A549 (cell line): ENCODE data around the gene CCNE1. TPM values are rescaled to one million over a fixed set of nuclear protein-coding genes. Genes with fewer than 3 reads are reported as not detected.

Experiments used
- ATAC-seq, 2 experiments: fragments of 200-7000 bp in 1 of 2; fragments of >200 bp in 1 of 2; cut with Nextera tagmentation in 1 of 2; cut with Tn5 transposase in 1 of 2; 3 replicates each; pipeline versions ENCODE4 v1.8.0 to v1.9.1; 2018 to 2020; ENCODE audit warnings: mild to moderate bottlenecking in 1 of 2, moderate library complexity in 1 of 2
- CTCF ChIA-PET: fragments of 300-600 bp; sonication (Branson Sonifier 250); formaldehyde crosslinking; extraction: SDS; loops from one replicate; lab custom pipeline; 2021; ENCODE audit warnings: antibody characterized with exemption, inconsistent platforms; lab: Yijun Ruan, JAX
- POLR2A ChIA-PET: fragments of 350-600 bp; formaldehyde crosslinking; extraction: SDS; loops from one replicate; lab custom pipeline; 2021; ENCODE audit warnings: antibody characterized with exemption, inconsistent platforms; lab: Yijun Ruan, JAX
- DNase-seq, 2 experiments: peaks; one replicate each; pipeline versions ENCODE4 v3.0.0 to v3.0.0-alpha.2; 2011 to 2016; ENCODE audit warnings: low read depth in 1 of 2, low spot score in 1 of 2
- FAIRE-seq: peaks from 2 replicates; lab custom pipeline; 2011; peaks lifted over from hg19 to GRCh38; lab: Jason Lieb, UNC
- H3K27ac ChIP-seq, 2 experiments: fragments of >200 bp; sonication (Bioruptor Twin); formaldehyde crosslinking; 3 replicates each; pipeline ENCODE4 v1.5.1; 2016 to 2017
- H3K4me1 ChIP-seq: fragments of >200 bp; sonication (Bioruptor Twin); formaldehyde crosslinking; 3 replicates; pipeline ENCODE4 v1.6.1; 2016
- H3K4me2 ChIP-seq: fragments of >200 bp; sonication (Bioruptor Twin); formaldehyde crosslinking; 3 replicates; pipeline ENCODE4 v1.6.1; 2016
- H3K4me3 ChIP-seq: fragments of >200 bp; sonication (Bioruptor Twin); formaldehyde crosslinking; 3 replicates; pipeline ENCODE4 v1.5.1; 2016
- H3K9me3 ChIP-seq: fragments of >200 bp; sonication (Bioruptor Twin); formaldehyde crosslinking; 3 replicates; pipeline ENCODE4 v1.6.1; 2016
- ATOH8 ChIP-seq: fragments of 250-450 bp; sonication (Bioruptor Pico); IDR thresholded peaks from 2 replicates; pipeline ENCODE4 v1.5.0; 2020; ENCODE audit warnings: low read depth, mild to moderate bottlenecking, moderate library complexity
- CBX8 ChIP-seq: fragments of 200-600 bp; sonication (generic); IDR thresholded peaks from 2 replicates; pipeline ENCODE4 v1.6.1; 2016
- E2F6 ChIP-seq: IDR thresholded peaks from 2 replicates; pipeline ENCODE4 v1.6.1; 2012; ENCODE audit warnings: low read depth, borderline replicate concordance
- EHMT2 ChIP-seq: fragments of 200-600 bp; sonication (generic); IDR thresholded peaks from 2 replicates; pipeline ENCODE4 v1.6.1; 2016; ENCODE audit warnings: antibody characterized with exemption, low read depth, mild to moderate bottlenecking, moderate library complexity
- ELK1 ChIP-seq: fragments of 150-350 bp; IDR thresholded peaks from 2 replicates; pipeline ENCODE4 v1.6.1; 2014; ENCODE audit warnings: low read depth, mild to moderate bottlenecking, low read length
- EP300 ChIP-seq, 2 experiments: fragments of >200 bp; sonication (Bioruptor Twin); formaldehyde crosslinking; IDR thresholded peaks; 2 replicates in 1 of 2; 3 replicates in 1 of 2; pipeline ENCODE4 v1.6.1; 2016 to 2017
- ESRRA ChIP-seq: fragments of 150-350 bp; IDR thresholded peaks from 2 replicates; pipeline ENCODE4 v1.6.1; 2014; ENCODE audit warnings: mild to moderate bottlenecking, low read length, borderline replicate concordance
- HES2 ChIP-seq: fragments of >200 bp; sonication (Bioruptor Twin); formaldehyde crosslinking; IDR thresholded peaks from 2 replicates; pipeline ENCODE4 v1.6.1; 2016
- HOXB5 ChIP-seq: fragments of 250-450 bp; sonication (Bioruptor Pico); IDR thresholded peaks from 2 replicates; pipeline ENCODE4 v1.5.0; 2020; ENCODE audit warnings: mild to moderate bottlenecking, moderate library complexity
- JUN ChIP-seq, 2 experiments: fragments of >200 bp; sonication (Bioruptor Twin); formaldehyde crosslinking; IDR thresholded peaks; 2 replicates in 1 of 2; 3 replicates in 1 of 2; pipeline ENCODE4 v1.6.1; 2016 to 2017
- KDM1A ChIP-seq: fragments of 200-600 bp; sonication (generic); IDR thresholded peaks from 2 replicates; pipeline ENCODE4 v1.6.1; 2016; ENCODE audit warnings: low read depth, mild to moderate bottlenecking
- KDM5A ChIP-seq: fragments of 200-600 bp; sonication (generic); IDR thresholded peaks from 2 replicates; pipeline ENCODE4 v1.6.1; 2016; ENCODE audit warnings: antibody characterized with exemption, mild to moderate bottlenecking
- MAFK ChIP-seq: fragments of 450-650 bp; IDR thresholded peaks from 2 replicates; pipeline ENCODE4 v1.6.1; 2014; ENCODE audit not compliant: partially characterized antibody
- MAZ ChIP-seq: fragments of 150-350 bp; IDR thresholded peaks from 2 replicates; pipeline ENCODE4 v1.6.1; 2014; ENCODE audit warnings: antibody characterized with exemption, low read depth, low read length, borderline replicate concordance
- NR3C1 ChIP-seq: fragments of >200 bp; sonication (Bioruptor Twin); formaldehyde crosslinking; IDR thresholded peaks from 3 replicates; pipeline ENCODE4 v1.6.1; 2017
- POLR2A ChIP-seq: IDR thresholded peaks from 2 replicates; pipeline ENCODE4 v1.6.1; 2012; ENCODE audit warnings: mild to moderate bottlenecking, low read length
- POLR2AphosphoS2 ChIP-seq: conservative IDR thresholded peaks from 2 replicates; pipeline ENCODE4 v1.6.1; 2012; ENCODE audit warnings: low read length, improper control_type of control experiment, inconsistent platforms
- RAD21 ChIP-seq, 2 experiments: fragments of >200 bp in 1 of 2; sonication (Bioruptor Twin) in 1 of 2; formaldehyde crosslinking in 1 of 2; IDR thresholded peaks in 1 of 2; conservative IDR thresholded peaks in 1 of 2; 2 replicates in 1 of 2; 3 replicates in 1 of 2; pipeline ENCODE4 v1.6.1; 2012 to 2018; ENCODE audit warnings: inconsistent platforms in 1 of 2
- RARB ChIP-seq: fragments of 250-450 bp; sonication (Bioruptor Pico); IDR thresholded peaks from 2 replicates; pipeline ENCODE4 v1.8.0; 2021; ENCODE audit warnings: mild to moderate bottlenecking, moderate library complexity
- REST ChIP-seq: fragments of 200-600 bp; sonication (generic); IDR thresholded peaks from 2 replicates; pipeline ENCODE4 v1.6.1; 2016; ENCODE audit warnings: antibody characterized with exemption, mild to moderate bottlenecking, moderate library complexity
- RNF2 ChIP-seq: fragments of 200-600 bp; sonication (generic); IDR thresholded peaks from 2 replicates; pipeline ENCODE4 v1.6.1; 2016; ENCODE audit warnings: low read depth, mild to moderate bottlenecking, antibody characterized with exemption, moderate library complexity, borderline replicate concordance
- SMC3 ChIP-seq: fragments of >200 bp; sonication (Bioruptor Twin); formaldehyde crosslinking; IDR thresholded peaks from 3 replicates; pipeline ENCODE4 v1.6.1; 2018; ENCODE audit warnings: inconsistent platforms
- SREBF2 ChIP-seq: fragments of 450-650 bp; IDR thresholded peaks from 2 replicates; pipeline ENCODE4 v1.6.1; 2014; ENCODE audit warnings: mild to moderate bottlenecking, moderate library complexity
- TFCP2L1 ChIP-seq: fragments of 250-450 bp; sonication (Bioruptor Pico); IDR thresholded peaks from 2 replicates; pipeline ENCODE4 v1.5.0; 2021; ENCODE audit warnings: mild to moderate bottlenecking
- TP53 ChIP-seq: fragments of 250-450 bp; sonication (Bioruptor Pico); IDR thresholded peaks from 2 replicates; pipeline ENCODE4 v1.5.0; 2021; ENCODE audit warnings: mild to moderate bottlenecking, moderate library complexity
- ZC3H11A ChIP-seq: fragments of 450-650 bp; IDR thresholded peaks from 2 replicates; pipeline ENCODE4 v1.6.1; 2014; ENCODE audit warnings: antibody characterized with exemption, mild to moderate bottlenecking
- ZNF302 ChIP-seq: fragments of 250-450 bp; sonication (Bioruptor Pico); IDR thresholded peaks from 2 replicates; pipeline ENCODE4 v1.9.0; 2021; ENCODE audit warnings: inconsistent platforms, mild to moderate bottlenecking, moderate library complexity
- WGBS: methylation state at CpG from one replicate; pipeline ENCODE4 v1.1.6; 2017; ENCODE audit errors: missing lambda C conversion rate; 5-methylcytosine and 5-hydroxymethylcytosine counted together
- polyA plus RNA-seq, 4 experiments: library from polyadenylated mRNA; depleted of rRNA in 3 of 4; stranded (reverse); fragments of >200 nt; fragmentation: RNase III in 1 of 4; extraction: RNeasy Plus Mini Kit Qiagen cat#74134 plus additional on column Dnase treatment in 1 of 4; gene quantifications; 2 replicates in 3 of 4; 3 replicates in 1 of 4; pipeline ENCODE4 v1.2.3, GENCODE V29; 2011 to 2017

Gene CCNE1
- polyA plus RNA-seq, 2 of the 4 experiments (the other 2 are of a cell fraction): 18.3 to 25.2 TPM

GRCh38 chr19:29787281-29787680 is 24.5 kb upstream of the CCNE1 start:
- H3K4me2 ChIP-seq: no peak overlapping the region
- no peak for DNase-seq
- TF ChIP-seq HES2 (no peak), KDM1A (no peak), POLR2AphosphoS2 (no peak), MAFK (no peak), NR3C1 (no peak), RARB (CRISPR knock-in tag) (no peak), RAD21 (conservative IDR thresholded peaks at IDR 0.05 in 1 of 2, IDR thresholded peaks at IDR 0.05 in 1 of 2) (no peak), HOXB5 (CRISPR knock-in tag) (no peak), E2F6 (no peak)
- FAIRE-seq: no peak
- peak in 1 of 2 experiments; percentile 12; a peak in 2 of 6 replicates for ATAC-seq
- no peaks in the 10 kb centered on the region for H3K4me1 ChIP-seq
- ChIA-PET CTCF (interaction anchor here (0.5 to 6.3 kb wide), 13 partner anchors 9 to 913 kb away, joined by 3 to 69 read pairs (median 5); no protein-coding TSS in a partner anchor), POLR2A (interaction anchor here (0.8 kb wide), 1 partner anchor 58 kb away, joined by 4 read pairs; no protein-coding TSS in a partner anchor)
- H3K4me3 ChIP-seq: no peak overlapping the region
- no peak overlapping the region for H3K27ac ChIP-seq
- 38% methylated on average over 4 of the region's 4 CpGs for whole genome bisulfite sequencing
- no peaks in the 10 kb centered on the region for H3K9me3 ChIP-seq

- WGBS: 52% methylated on average over 3 of the region's 3 CpGs
- Histone ChIP-seq H3K9me3 (no peaks in the 10 kb centered on the region), H3K4me2 (no peak overlapping the region), H3K4me3 (no peak overlapping the region), H3K4me1 (no peaks in the 10 kb centered on the region), H3K27ac (no peak overlapping the region)
- FAIRE-seq: peak; percentile 67
- TF ChIP-seq KDM5A: no peak
- no peak for TF ChIP-seq EHMT2
- TF ChIP-seq ZC3H11A: no peak
- TF ChIP-seq POLR2A: no peak
- no peak for TF ChIP-seq ZNF302 (CRISPR knock-in tag)
- TF ChIP-seq RNF2: no peak
- TF ChIP-seq SMC3: no peak
- TF ChIP-seq EP300 (IDR thresholded peaks at IDR 0.05): no peak
- TF ChIP-seq ATOH8: no peak
- TF ChIP-seq MAZ: no peak
- TF ChIP-seq JUN (IDR thresholded peaks at IDR 0.05): no peak
- TF ChIP-seq TFCP2L1 (CRISPR knock-in tag): no peak
- ChIA-PET CTCF (interaction anchor here (1.2 to 6.3 kb wide), 5 partner anchors 9 to 84 kb away, joined by 3 to 69 read pairs (median 11); no protein-coding TSS in a partner anchor), POLR2A (no interaction called here)
- no peak for ATAC-seq
- no peak for DNase-seq
Measured at GRCh38 chr19:29789007-29789406, 22.8 kb upstream of the CCNE1 start.

- POLR2A ChIA-PET: no interaction called here
- no peaks in the 10 kb centered on the region for H3K9me3 ChIP-seq
- TF ChIP-seq MAFK (no peak), ATOH8 (no peak), REST (no peak), HES2 (no peak), CBX8 (no peak), POLR2A (no peak), SMC3 (no peak), EP300 (IDR thresholded peaks at IDR 0.05) (no peak), SREBF2 (no peak), TP53 (CRISPR knock-in tag) (no peak), ESRRA (no peak), ELK1 (no peak)
- H3K4me1 ChIP-seq: no peaks in the 10 kb centered on the region
- H3K4me2 ChIP-seq: no peak overlapping the region
- CTCF ChIA-PET: interaction anchor here (0.8 to 6.8 kb wide), 12 partner anchors 8 to 80 kb away, joined by 3 to 52 read pairs (median 3); no protein-coding TSS in a partner anchor
- FAIRE-seq (peak; percentile 61), ATAC-seq (no peak), DNase-seq (no peak)
- H3K27ac ChIP-seq: no peak overlapping the region
- H3K4me3 ChIP-seq: no peak overlapping the region
- 64% methylated on average over 11 of the region's 11 CpGs for WGBS
Measured at GRCh38 chr19:29793116-29793727, 18.6 kb upstream of the CCNE1 start.
